ENCODE data around the gene PLPP3.

Gene PLPP3

GRCh38 chr1:56573311-56573710 is 6.1 kb downstream of the PLPP3 start:
- H3K4me1 ChIP-seq (ENCODE audit: control insufficient read depth, insufficient read depth, low read length) = peaks cover 38% of the 10 kb centered on the region

GRCh38 chr1:56572334-56573050 is 6.9 kb downstream of the PLPP3 start:
- Histone ChIP-seq H3K9me3 (ENCODE audit: control insufficient read depth, insufficient read depth, low read length) (no peaks in the 10 kb centered on the region), H3K36me3 (ENCODE audit: control insufficient read depth, insufficient read depth, low read length) (no peaks in the 10 kb centered on the region), H3K9ac (ENCODE audit: low read depth, low read length) (no peak overlapping the region), H3K4me3 (ENCODE audit: low read depth, low read length) (no peak overlapping the region), H3K4me1 (ENCODE audit: control insufficient read depth, insufficient read depth, low read length) (peaks cover 38% of the 10 kb centered on the region), H3K27me3 (ENCODE audit: control insufficient read depth, insufficient read depth, low read length) (no peaks in the 10 kb centered on the region)

More at GRCh38 chr1:56573311-56573710, 6.1 kb downstream of the PLPP3 start:
- peak overlapping the region; percentile 4 for H3K9ac ChIP-seq (ENCODE audit: low read depth, low read length)
- H3K27me3 ChIP-seq (ENCODE audit: control insufficient read depth, insufficient read depth, low read length) = no peaks in the 10 kb centered on the region
- H3K9me3 ChIP-seq (ENCODE audit: control insufficient read depth, insufficient read depth, low read length) = no peaks in the 10 kb centered on the region
- H3K4me3 ChIP-seq (ENCODE audit: low read depth, low read length) = no peak overlapping the region
- H3K36me3 ChIP-seq (ENCODE audit: control insufficient read depth, insufficient read depth, low read length) = no peaks in the 10 kb centered on the region

- Histone ChIP-seq H3K4me3 (ENCODE audit: low read depth, low read length) (no peak overlapping the region), H3K4me1 (ENCODE audit: control insufficient read depth, insufficient read depth, low read length) (peaks cover 43% of the 10 kb centered on the region), H3K36me3 (ENCODE audit: control insufficient read depth, insufficient read depth, low read length) (no peaks in the 10 kb centered on the region), H3K9ac (ENCODE audit: low read depth, low read length) (no peak overlapping the region), H3K9me3 (ENCODE audit: control insufficient read depth, insufficient read depth, low read length) (no peaks in the 10 kb centered on the region), H3K27me3 (ENCODE audit: control insufficient read depth, insufficient read depth, low read length) (no peaks in the 10 kb centered on the region)
Observed at GRCh38 chr1:56571448-56571847, 7.9 kb downstream of the PLPP3 start.

DNA sequence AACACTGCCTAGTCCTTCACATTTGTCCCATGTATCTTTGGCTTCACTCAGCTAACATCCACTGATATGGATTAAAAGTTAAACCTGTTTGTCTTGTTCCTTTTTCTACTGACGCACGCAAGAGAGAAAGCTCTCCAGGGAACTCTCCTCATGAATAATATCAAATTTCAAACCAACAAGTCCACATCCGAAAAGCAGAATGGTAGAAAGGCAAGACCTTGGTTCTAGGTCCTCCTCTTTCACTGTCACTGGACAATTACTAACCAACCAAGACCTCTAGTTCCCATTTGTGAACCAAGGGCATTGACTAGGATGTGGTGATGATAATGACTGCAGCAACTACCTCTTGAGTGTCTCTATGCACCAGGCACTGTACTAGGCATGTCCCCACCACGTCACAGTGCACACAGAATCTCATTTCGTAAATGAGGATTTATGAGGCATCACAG is 8.4 kb downstream of the PLPP3 start:
- Histone ChIP-seq H3K4me1 (ENCODE audit: control insufficient read depth, insufficient read depth, low read length) (peaks cover 48% of the 10 kb centered on the region), H3K9me3 (ENCODE audit: control insufficient read depth, insufficient read depth, low read length) (no peaks in the 10 kb centered on the region)

DNA sequence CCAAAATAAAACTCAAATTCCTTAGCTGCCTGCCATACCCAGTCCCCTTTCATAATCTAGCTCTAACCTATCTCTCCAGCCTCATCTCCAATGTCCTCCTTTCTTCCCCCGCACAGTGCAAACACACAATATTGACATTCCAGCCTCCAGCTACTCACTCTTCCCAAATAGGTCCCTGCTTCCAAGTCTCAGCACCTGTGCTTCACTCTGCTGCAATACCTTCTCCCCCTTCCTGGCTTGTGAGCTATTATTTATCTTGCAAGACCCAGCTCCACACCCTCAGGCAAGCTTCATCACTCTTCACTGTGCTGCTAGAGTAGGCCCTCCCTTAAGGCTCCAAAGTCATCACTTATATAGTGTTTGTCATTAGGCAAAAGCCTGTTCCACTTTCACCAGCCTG is 9.7 kb downstream of the PLPP3 start:
- Histone ChIP-seq H3K9ac (ENCODE audit: low read depth, low read length) (no peak overlapping the region), H3K27me3 (ENCODE audit: control insufficient read depth, insufficient read depth, low read length) (no peaks in the 10 kb centered on the region), H3K9me3 (ENCODE audit: control insufficient read depth, insufficient read depth, low read length) (no peaks in the 10 kb centered on the region), H3K4me1 (ENCODE audit: control insufficient read depth, insufficient read depth, low read length) (peaks cover 55% of the 10 kb centered on the region), H3K36me3 (ENCODE audit: control insufficient read depth, insufficient read depth, low read length) (no peaks in the 10 kb centered on the region), H3K4me3 (ENCODE audit: low read depth, low read length) (no peak overlapping the region)

More for the DNA sequence above, 8.4 kb downstream of the PLPP3 start:
- Histone ChIP-seq H3K4me3 (ENCODE audit: low read depth, low read length) (no peak overlapping the region), H3K36me3 (ENCODE audit: control insufficient read depth, insufficient read depth, low read length) (no peaks in the 10 kb centered on the region), H3K27me3 (ENCODE audit: control insufficient read depth, insufficient read depth, low read length) (no peaks in the 10 kb centered on the region), H3K9ac (ENCODE audit: low read depth, low read length) (no peak overlapping the region)

DNA sequence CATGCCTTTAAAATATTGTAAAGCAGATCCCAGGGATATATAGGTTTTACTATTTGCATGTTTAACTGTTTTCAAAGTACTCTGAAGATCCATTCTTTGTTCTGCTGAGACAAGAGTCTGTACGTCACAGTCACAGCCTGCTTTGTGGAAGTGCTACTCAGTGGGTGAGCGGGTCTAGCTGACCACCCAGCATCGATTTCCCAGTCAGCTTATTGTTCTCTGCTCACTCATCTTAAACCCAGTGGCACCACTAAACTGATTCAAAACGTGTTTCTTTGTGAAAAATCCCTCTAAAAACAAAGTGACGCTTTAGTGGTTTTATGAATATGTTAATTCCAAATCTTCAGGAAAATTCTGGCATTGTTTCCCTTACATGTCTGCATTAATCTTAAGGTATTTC is 12.4 kb downstream of the PLPP3 start:
- H3K4me3 ChIP-seq (ENCODE audit: low read depth, low read length) = no peak overlapping the region
- no peaks in the 10 kb centered on the region for H3K36me3 ChIP-seq (ENCODE audit: control insufficient read depth, insufficient read depth, low read length)
- no peaks in the 10 kb centered on the region for H3K9me3 ChIP-seq (ENCODE audit: control insufficient read depth, insufficient read depth, low read length)
- no peaks in the 10 kb centered on the region for H3K27me3 ChIP-seq (ENCODE audit: control insufficient read depth, insufficient read depth, low read length)
- H3K9ac ChIP-seq (ENCODE audit: low read depth, low read length) = no peak overlapping the region
- peaks cover 68% of the 10 kb centered on the region for H3K4me1 ChIP-seq (ENCODE audit: control insufficient read depth, insufficient read depth, low read length)

DNA sequence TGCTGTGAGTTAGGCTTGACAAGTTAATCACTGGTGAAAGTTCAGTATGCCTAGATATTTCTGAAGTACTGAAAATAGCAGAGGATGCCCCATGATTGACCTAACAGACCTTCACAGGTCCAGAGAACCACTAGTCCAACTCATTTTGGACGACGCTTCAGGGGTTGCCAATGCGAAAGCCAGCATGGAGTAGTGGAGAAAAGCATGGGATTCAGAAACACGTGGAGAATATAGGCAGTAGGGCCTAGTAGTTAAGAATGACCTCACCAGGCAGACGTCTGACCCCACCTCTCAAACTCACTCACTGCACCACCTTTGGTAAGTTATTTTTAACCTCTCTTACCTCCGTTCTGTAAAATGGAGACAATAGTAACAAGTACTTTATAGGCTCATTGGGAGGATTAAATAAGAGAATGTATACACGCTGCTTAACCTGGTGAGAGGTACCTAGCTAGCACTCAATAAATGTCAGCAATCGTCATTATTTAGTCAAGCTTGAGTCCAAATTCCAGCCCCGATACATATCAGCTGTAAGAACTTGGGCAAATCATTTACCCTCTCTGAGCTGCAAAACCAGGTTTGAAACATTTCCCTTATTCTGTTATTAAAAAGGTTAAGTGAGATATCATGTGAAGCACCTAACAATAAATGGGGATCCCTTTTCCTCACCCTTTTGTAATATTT is 13.2 kb downstream of the PLPP3 start:
- Histone ChIP-seq H3K27me3 (ENCODE audit: control insufficient read depth, insufficient read depth, low read length) (no peaks in the 10 kb centered on the region), H3K4me3 (ENCODE audit: low read depth, low read length) (no peak overlapping the region), H3K4me1 (ENCODE audit: control insufficient read depth, insufficient read depth, low read length) (peaks cover 62% of the 10 kb centered on the region), H3K36me3 (ENCODE audit: control insufficient read depth, insufficient read depth, low read length) (no peaks in the 10 kb centered on the region), H3K9ac (ENCODE audit: low read depth, low read length) (no peak overlapping the region), H3K9me3 (ENCODE audit: control insufficient read depth, insufficient read depth, low read length) (no peaks in the 10 kb centered on the region)

DNA sequence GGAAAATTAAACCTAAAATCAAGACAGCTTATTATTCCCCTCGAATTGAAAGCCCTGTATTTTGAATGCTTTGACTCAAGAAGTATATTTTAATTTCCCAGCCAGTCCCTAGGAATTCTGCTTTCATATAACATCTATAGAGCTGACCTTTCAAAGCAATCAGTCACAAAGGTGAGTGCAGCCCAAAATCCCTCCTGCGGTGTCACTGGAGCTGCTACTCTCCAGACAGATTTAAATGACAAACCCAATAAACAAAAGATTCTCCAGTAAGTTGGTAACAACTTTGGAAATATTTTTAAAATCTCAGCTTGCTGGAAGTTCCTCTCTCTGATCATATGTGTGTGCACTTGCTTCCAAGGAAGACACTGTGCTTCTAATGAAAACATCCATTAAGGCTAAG is 14.7 kb downstream of the PLPP3 start:
- H3K9me3 ChIP-seq (ENCODE audit: control insufficient read depth, insufficient read depth, low read length) = no peaks in the 10 kb centered on the region
- no peaks in the 10 kb centered on the region for H3K36me3 ChIP-seq (ENCODE audit: control insufficient read depth, insufficient read depth, low read length)
- H3K9ac ChIP-seq (ENCODE audit: low read depth, low read length) = no peak overlapping the region
- no peak overlapping the region for H3K4me3 ChIP-seq (ENCODE audit: low read depth, low read length)
- H3K4me1 ChIP-seq (ENCODE audit: control insufficient read depth, insufficient read depth, low read length) = peaks cover 52% of the 10 kb centered on the region
- H3K27me3 ChIP-seq (ENCODE audit: control insufficient read depth, insufficient read depth, low read length) = no peaks in the 10 kb centered on the region

- no peaks in the 10 kb centered on the region for H3K27me3 ChIP-seq (ENCODE audit: control insufficient read depth, insufficient read depth, low read length)
- peaks cover 58% of the 10 kb centered on the region for H3K4me1 ChIP-seq (ENCODE audit: control insufficient read depth, insufficient read depth, low read length)
- H3K9ac ChIP-seq (ENCODE audit: low read depth, low read length) = no peak overlapping the region
- H3K36me3 ChIP-seq (ENCODE audit: control insufficient read depth, insufficient read depth, low read length) = no peaks in the 10 kb centered on the region
- H3K4me3 ChIP-seq (ENCODE audit: low read depth, low read length) = no peak overlapping the region
- no peaks in the 10 kb centered on the region for H3K9me3 ChIP-seq (ENCODE audit: control insufficient read depth, insufficient read depth, low read length)
Observed at GRCh38 chr1:56563568-56563967, 15.8 kb downstream of the PLPP3 start.

DNA sequence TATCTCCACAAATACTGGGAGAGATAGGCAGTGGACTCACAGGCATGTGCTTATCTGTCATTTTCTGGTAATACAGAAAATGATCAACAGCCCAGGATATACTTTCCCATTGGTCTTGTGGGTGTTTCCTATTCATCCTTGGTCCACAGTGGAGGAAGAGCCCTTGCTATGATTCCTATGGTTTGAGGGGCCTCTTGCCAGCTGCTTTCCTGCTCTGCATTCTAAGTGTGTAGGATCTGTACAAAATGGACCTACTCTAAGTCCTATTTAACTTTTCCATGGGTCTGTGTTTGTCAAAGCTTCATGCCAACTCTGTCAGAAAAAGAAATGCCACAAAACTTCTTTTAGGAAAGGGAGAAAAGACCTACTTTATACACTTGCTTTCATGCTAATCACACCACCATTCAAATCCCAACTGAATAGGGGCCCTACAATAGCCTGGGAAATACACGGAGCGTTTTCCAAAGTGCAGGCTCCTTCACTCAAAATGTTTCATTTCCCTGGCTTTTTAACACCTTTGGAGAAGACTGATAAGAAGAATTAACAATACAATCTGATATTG is 16.4 kb downstream of the PLPP3 start:
- no peaks in the 10 kb centered on the region for H3K27me3 ChIP-seq (ENCODE audit: control insufficient read depth, insufficient read depth, low read length)
- H3K9ac ChIP-seq (ENCODE audit: low read depth, low read length) = no peak overlapping the region
- H3K36me3 ChIP-seq (ENCODE audit: control insufficient read depth, insufficient read depth, low read length) = no peaks in the 10 kb centered on the region
- no peak overlapping the region for H3K4me3 ChIP-seq (ENCODE audit: low read depth, low read length)
- no peaks in the 10 kb centered on the region for H3K9me3 ChIP-seq (ENCODE audit: control insufficient read depth, insufficient read depth, low read length)
- H3K4me1 ChIP-seq (ENCODE audit: control insufficient read depth, insufficient read depth, low read length) = peaks cover 64% of the 10 kb centered on the region

- Histone ChIP-seq H3K27me3 (ENCODE audit: control insufficient read depth, insufficient read depth, low read length) (no peaks in the 10 kb centered on the region), H3K4me1 (ENCODE audit: control insufficient read depth, insufficient read depth, low read length) (peaks cover 59% of the 10 kb centered on the region), H3K4me3 (ENCODE audit: low read depth, low read length) (no peak overlapping the region), H3K36me3 (ENCODE audit: control insufficient read depth, insufficient read depth, low read length) (no peaks in the 10 kb centered on the region), H3K9ac (ENCODE audit: low read depth, low read length) (no peak overlapping the region), H3K9me3 (ENCODE audit: control insufficient read depth, insufficient read depth, low read length) (no peaks in the 10 kb centered on the region)
Observed at GRCh38 chr1:56561227-56562019, 17.9 kb downstream of the PLPP3 start.

Data from iPS-15b (cell line).